GM12878 (cell line): ENCODE data around the gene SGK2. TPM values are rescaled to one million over a fixed set of nuclear protein-coding genes. Genes with fewer than 3 reads are reported as not detected.

ENCODE experiments used
- ATAC-seq: fragments of 200-7000 bp; cut with Tn5 transposase; 3 replicates; pipeline ENCODE4 v1.9.1; 2020; ENCODE audit warnings: mild to moderate bottlenecking, moderate library complexity
- BruUV-seq: library from RNA; stranded (reverse); fragments of 400-500 nt; replicated peaks from 2 replicates; lab custom pipeline; 2021; lab: Mats Ljungman, UMichigan
- CTCF ChIA-PET: fragments of 300-600 bp; sonication (Branson Sonifier 250); formaldehyde crosslinking; extraction: SDS; loops from one replicate; lab custom pipeline; 2021; ENCODE audit warnings: inconsistent platforms; lab: Yijun Ruan, JAX
- POLR2A ChIA-PET: fragments of 350-600 bp; formaldehyde crosslinking; extraction: SDS; loops from one replicate; lab custom pipeline; 2021; ENCODE audit warnings: inconsistent platforms; lab: Charles Lee
- RAD21 ChIA-PET: fragments of 300-600 bp; sonication (Branson Sonifier 250); formaldehyde crosslinking; loops from one replicate; lab custom pipeline; 2023; ENCODE audit warnings: antibody characterized with exemption; ENCODE audit not compliant: unreplicated experiment; lab: Charles Lee
- SMC1A ChIA-PET: fragments of 300-600 bp; sonication (Branson Sonifier 250); formaldehyde crosslinking; loops from one replicate; lab custom pipeline; 2023; ENCODE audit not compliant: unreplicated experiment, uncharacterized antibody; lab: Charles Lee
- DNase-seq: peaks from one replicate; pipeline ENCODE4 v3.0.0-alpha.2; 2011; ENCODE audit warnings: low read depth, low spot score
- FAIRE-seq: peaks from 3 replicates; lab custom pipeline; 2011; peaks lifted over from hg19 to GRCh38; lab: Jason Lieb, UNC
- H2AFZ ChIP-seq: 2 replicates; pipeline ENCODE4 v1.6.0; 2011; ENCODE audit warnings: low read depth, low read length, control low read depth; ENCODE audit not compliant: control insufficient read depth
- H3K27ac ChIP-seq: 2 replicates; pipeline ENCODE4 v1.5.1; 2011; ENCODE audit warnings: control low read depth; ENCODE audit not compliant: control insufficient read depth, insufficient read depth
- H3K27me3 ChIP-seq, 2 experiments: replicated peaks in 1 of 2; 2 replicates each; pipeline versions ENCODE4 v1.6.0 to v1.6.1; 2011; ENCODE audit warnings: low read length in 1 of 2; ENCODE audit not compliant: control insufficient read depth in 2 of 2, insufficient read depth in 2 of 2
- H3K36me3 ChIP-seq, 2 experiments: 2 replicates each; pipeline ENCODE4 v1.5.1; 2011; ENCODE audit warnings: low read length in 1 of 2; ENCODE audit not compliant: control insufficient read depth in 2 of 2, insufficient read depth in 2 of 2
- H3K4me1 ChIP-seq: 2 replicates; pipeline ENCODE4 v1.6.1; 2011; ENCODE audit warnings: mild to moderate bottlenecking, low read length, moderate library complexity, mixed read lengths; ENCODE audit not compliant: control insufficient read depth, insufficient read depth
- H3K4me2 ChIP-seq: 2 replicates; pipeline ENCODE4 v1.6.0; 2011; ENCODE audit warnings: control low read depth; ENCODE audit not compliant: control insufficient read depth, insufficient read depth
- H3K4me3 ChIP-seq: fragments of 200-600 bp; sonication (generic); 2 replicates; pipeline ENCODE4 v1.5.1; 2016
- H3K79me2 ChIP-seq: 2 replicates; pipeline ENCODE4 v1.6.0; 2011; ENCODE audit warnings: low read length; ENCODE audit not compliant: control insufficient read depth, insufficient read depth
- H3K9ac ChIP-seq: 2 replicates; pipeline ENCODE4 v1.8.0; 2011; ENCODE audit warnings: low read length, control low read depth, mixed read lengths; ENCODE audit not compliant: control insufficient read depth, insufficient read depth
- H3K9me3 ChIP-seq: replicated peaks from 3 replicates; pipeline ENCODE4 v1.5.1; 2011; ENCODE audit warnings: mild to moderate bottlenecking, low read length; ENCODE audit not compliant: control insufficient read depth, insufficient read depth
- H4K20me1 ChIP-seq: 2 replicates; pipeline ENCODE4 v1.6.0; 2011; ENCODE audit not compliant: control insufficient read depth, insufficient read depth
- CREM ChIP-seq: IDR thresholded peaks from 2 replicates; pipeline ENCODE4 v1.6.1; 2014; ENCODE audit warnings: antibody characterized with exemption, low read depth
- FOXM1 ChIP-seq: IDR thresholded peaks from 2 replicates; pipeline ENCODE4 v1.6.1; 2012; ENCODE audit warnings: low read depth, mild to moderate bottlenecking, inconsistent platforms, low read length, moderate library complexity
- KLF5 ChIP-seq: fragments of 450-650 bp; IDR thresholded peaks from 2 replicates; pipeline ENCODE4 v1.6.1; 2014; ENCODE audit warnings: mild to moderate bottlenecking; ENCODE audit not compliant: partially characterized antibody
- POLR2A ChIP-seq: IDR thresholded peaks from 2 replicates; pipeline ENCODE4 v1.6.1; 2011; ENCODE audit warnings: low read depth, mild to moderate bottlenecking, low read length
- SKIL ChIP-seq: fragments of 450-650 bp; IDR thresholded peaks from 2 replicates; pipeline ENCODE4 v1.6.1; 2017; ENCODE audit warnings: mild to moderate bottlenecking, low read depth, inconsistent platforms; ENCODE audit not compliant: poor library complexity, severe bottlenecking
- SREBF2 ChIP-seq: IDR thresholded peaks from 2 replicates; pipeline ENCODE4 v1.6.1; 2012; ENCODE audit warnings: mild to moderate bottlenecking, low read length
- ZZZ3 ChIP-seq: IDR thresholded peaks from 2 replicates; pipeline ENCODE4 v1.6.1; 2011; ENCODE audit warnings: low read depth; ENCODE audit not compliant: control insufficient read depth, insufficient read length
- WGBS: methylation state at CpG from one replicate; pipeline ENCODE4 v1.1.6; 2016; ENCODE audit warnings: low lambda C conversion rate; ENCODE audit not compliant: insufficient replicate concordance, insufficient coverage; ENCODE audit errors: missing lambda C conversion rate; 5-methylcytosine and 5-hydroxymethylcytosine counted together
- in situ Hi-C: fragments of 300-500 bp; cut with MboI; formaldehyde crosslinking; loops from 9 replicates; pipeline ENCODE4 v1.14.3; 2018; ENCODE audit warnings: mixed read lengths
- intact Hi-C: fragments of 100-400 bp; cut with micrococcal nuclease; formaldehyde crosslinking; loops from one replicate; pipeline ENCODE4 v1.14.2; 2022; ENCODE audit not compliant: unreplicated experiment
- polyA plus RNA-seq, 11 experiments: library from polyadenylated mRNA; depleted of rRNA in 4 of 11; unstranded in 6 of 11; stranded (reverse) in 5 of 11; fragments of >200 nt; fragmentation: Nextera tagmentation in 4 of 11; fragmentation: Illumina TruSeq in 1 of 11; extraction: Ambion mirVana in 4 of 11; extraction: Trizol in 1 of 11; gene quantifications; 1 replicate in 1 of 11; 2 replicates in 10 of 11; pipeline versions ENCODE4 v1.2.1 to v1.2.3, GENCODE V29; 2011 to 2016; ENCODE audit warnings: inconsistent platforms in 2 of 11, missing spikeins in 2 of 11, low read depth in 1 of 11
- total RNA-seq, 4 experiments: library from RNA; depleted of rRNA in 3 of 4; stranded (reverse); fragments of >200 nt in 3 of 4; fragmentation: Illumina TruSeq in 1 of 4; extraction: Trizol in 1 of 4; gene quantifications; 2 replicates each; pipeline versions ENCODE4 v1.2.1 to v1.2.3, GENCODE V29; 2013 to 2021

SGK2 gene
- total and polyA plus RNA-seq, 10 of the 15 experiments (the other 5 are each of a cell fraction or from before 2014, with no cell fraction given): 0.04 to 0.96 (median 0.22) TPM; not detected in 3

DNA sequence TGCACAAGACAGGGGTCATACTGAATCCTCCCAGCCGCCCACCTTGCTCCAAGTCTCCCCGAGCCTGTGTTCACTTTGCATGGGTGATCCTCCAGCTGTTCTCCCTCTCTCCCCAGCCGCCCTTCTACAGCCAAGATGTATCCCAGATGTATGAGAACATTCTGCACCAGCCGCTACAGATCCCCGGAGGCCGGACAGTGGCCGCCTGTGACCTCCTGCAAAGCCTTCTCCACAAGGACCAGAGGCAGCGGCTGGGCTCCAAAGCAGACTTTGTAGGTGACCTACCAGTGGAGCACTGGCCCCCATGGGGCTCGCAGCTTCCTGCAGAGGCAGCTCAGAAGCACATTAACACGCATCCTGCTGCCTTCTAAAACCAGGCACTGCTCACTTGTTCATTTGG lies 17.3 kb downstream of the SGK2 start:
- H3K27me3 ChIP-seq: no peaks in the 10 kb centered on the region
- intact Hi-C loops: no loop called here
- no peak overlapping the region for H3K4me3 ChIP-seq
- H3K27ac ChIP-seq: no peak overlapping the region
- CTCF ChIA-PET: no interaction called here
- H3K9ac ChIP-seq: no peak overlapping the region
- H3K79me2 ChIP-seq: no peaks in the 10 kb centered on the region
- BruUV-seq: no TSS peak
- RAD21 ChIA-PET: no interaction called here
- no peak for FAIRE-seq
- 50% methylated on average over 10 of the region's 10 CpGs for WGBS
- H3K4me1 ChIP-seq: no peaks in the 10 kb centered on the region
- H3K4me2 ChIP-seq: no peak overlapping the region
- no peak for DNase-seq
- H3K9me3 ChIP-seq: no peaks in the 10 kb centered on the region
- TF ChIP-seq POLR2A (no peak), SKIL (no peak), ZZZ3 (no peak), CREM (no peak), SREBF2 (no peak), KLF5 (no peak), FOXM1 (no peak)
- TF ChIP-seq, all 136 proteins: peak for 0
- ATAC-seq: no peak
- no peaks in the 10 kb centered on the region for H3K36me3 ChIP-seq
- H2AFZ ChIP-seq: no peak overlapping the region
- POLR2A ChIA-PET: no interaction called here
- in situ Hi-C loops: no loop called here
- H4K20me1 ChIP-seq: no peaks in the 10 kb centered on the region
- SMC1A ChIA-PET: no interaction called here
